ENCODE results near the gene TUBGCP2. TPM values are rescaled to one million over a fixed set of nuclear protein-coding genes. Genes with fewer than 3 reads are reported as not detected.

Gene TUBGCP2
- total RNA-seq, 1 donor from 2014 or later: 42.4 TPM

- DNase-seq: no peak
These were observed 34.9 kb upstream of the TUBGCP2 start for GRCh38 chr10:133343558-133343957.

- DNase-seq: no peak
These were observed 34.3 kb upstream of the TUBGCP2 start for GRCh38 chr10:133342942-133343341.

GRCh38 chr10:133341983-133342382 lies 33.3 kb upstream of the TUBGCP2 start:
- no peak for DNase-seq

- DNase-seq: no peak
These were observed 31.2 kb upstream of the TUBGCP2 start for GRCh38 chr10:133339708-133340380.

- DNase-seq: no peak
These were observed 29.7 kb upstream of the TUBGCP2 start for GRCh38 chr10:133338080-133339071.

- DNase-seq: no peak
These were observed 28.7 kb upstream of the TUBGCP2 start for GRCh38 chr10:133337370-133337725.

- DNase-seq: peak; percentile 76
These were observed 28.1 kb upstream of the TUBGCP2 start, which contains the start of gene CALY for GRCh38 chr10:133336577-133337369. TSS of gene CALY (minus strand) at chr10:133336896. CDS start at chr10:133328989, 7,907 bp downstream.

- no peak for DNase-seq
These were observed 27.5 kb upstream of the TUBGCP2 start for GRCh38 chr10:133336118-133336576.

- DNase-seq: peak; percentile 70
These were observed 26.8 kb upstream of the TUBGCP2 start for GRCh38 chr10:133335246-133336117.

- DNase-seq: no peak
These were observed 26.0 kb upstream of the TUBGCP2 start for GRCh38 chr10:133334503-133335245.

- no peak for DNase-seq
These were observed 24.4 kb upstream of the TUBGCP2 start for GRCh38 chr10:133332936-133333699.

GRCh38 chr10:133329491-133330202 lies 21.0 kb upstream of the TUBGCP2 start:
- peak; percentile 76 for DNase-seq

- DNase-seq: no peak
These were observed 20.0 kb upstream of the TUBGCP2 start for GRCh38 chr10:133328358-133329343.

- no peak for DNase-seq
These were observed 19.1 kb upstream of the TUBGCP2 start for GRCh38 chr10:133327651-133328357.

- DNase-seq: no peak
These were observed 18.3 kb upstream of the TUBGCP2 start for GRCh38 chr10:133326745-133327650.

GRCh38 chr10:133326223-133326551 lies 17.5 kb upstream of the TUBGCP2 start:
- no peak for DNase-seq

Measured in occipital lobe (tissue), 2 donors.